ENCODE data around the gene HHAT.

The HHAT gene

DNA sequence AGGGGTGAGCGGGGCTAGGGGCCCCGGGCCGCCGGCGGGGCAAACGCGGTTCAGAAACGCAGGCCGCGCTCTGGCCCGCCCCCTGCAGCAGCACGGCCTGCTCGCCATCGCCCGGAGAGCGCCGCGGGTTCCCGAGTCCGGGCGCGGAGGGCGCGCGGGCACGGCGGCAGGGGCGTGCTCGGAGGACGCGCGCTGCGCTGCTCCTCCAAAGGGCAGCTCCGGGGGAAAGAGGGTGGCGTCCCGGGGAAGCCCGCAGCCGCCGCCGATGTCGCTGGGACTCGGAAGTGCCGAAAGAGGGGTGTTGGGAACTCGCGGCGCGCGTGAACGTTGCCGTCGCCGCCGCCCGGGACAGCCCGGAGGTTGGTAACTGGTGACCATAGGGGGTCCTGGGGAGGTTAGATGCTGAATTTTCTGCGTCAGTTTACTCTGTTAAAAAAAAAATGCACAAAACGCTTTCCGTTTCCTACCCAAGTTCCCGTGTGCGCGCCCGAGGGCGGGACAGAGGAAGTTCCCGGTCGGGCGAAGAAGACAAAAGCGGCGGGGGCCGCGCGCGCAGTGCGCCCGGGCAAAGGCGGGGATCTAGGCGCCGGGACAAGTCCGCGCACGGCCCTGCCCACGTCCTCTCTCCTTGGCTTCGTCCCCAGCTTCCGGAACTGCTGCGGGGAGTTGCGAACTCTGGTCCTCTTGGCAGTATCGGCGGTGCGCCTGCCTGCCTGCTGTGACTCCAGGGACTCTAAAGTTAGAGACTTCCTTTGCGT lies at the start of gene HHAT:
HHAT (plus strand) TSS at position 157 of the 758 bp plus-strand sequence. CDS start 20,074 bp downstream, outside the sequence.
- peak; percentile 39 to 78 for DNase-seq

- no peak for DNase-seq
Measured at GRCh38 chr1:210280221-210280620, 48.5 kb upstream of the HHAT start.

GRCh38 chr1:210288116-210288515 lies 40.6 kb upstream of the HHAT start:
- no peak for DNase-seq

DNA sequence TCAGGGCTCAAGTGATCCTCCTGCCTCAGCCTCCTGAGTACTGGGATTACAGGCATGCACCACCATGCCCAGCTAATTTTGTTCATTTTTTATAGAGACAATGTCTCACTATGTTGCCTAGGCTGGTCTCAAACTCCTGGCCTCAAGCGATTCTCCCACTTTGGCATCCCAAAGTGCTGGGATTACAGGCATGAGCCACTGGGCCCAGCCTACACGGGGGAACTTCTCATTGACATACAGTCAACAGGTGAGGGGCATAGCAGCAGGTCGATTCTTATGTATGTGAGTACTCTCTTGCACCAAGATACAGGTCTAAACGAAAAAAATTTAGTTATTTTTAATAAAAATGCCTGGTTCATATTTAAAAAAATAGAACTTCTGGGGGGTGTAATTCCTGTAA lies 39.5 kb upstream of the HHAT start:
- DNase-seq = no peak

DNA sequence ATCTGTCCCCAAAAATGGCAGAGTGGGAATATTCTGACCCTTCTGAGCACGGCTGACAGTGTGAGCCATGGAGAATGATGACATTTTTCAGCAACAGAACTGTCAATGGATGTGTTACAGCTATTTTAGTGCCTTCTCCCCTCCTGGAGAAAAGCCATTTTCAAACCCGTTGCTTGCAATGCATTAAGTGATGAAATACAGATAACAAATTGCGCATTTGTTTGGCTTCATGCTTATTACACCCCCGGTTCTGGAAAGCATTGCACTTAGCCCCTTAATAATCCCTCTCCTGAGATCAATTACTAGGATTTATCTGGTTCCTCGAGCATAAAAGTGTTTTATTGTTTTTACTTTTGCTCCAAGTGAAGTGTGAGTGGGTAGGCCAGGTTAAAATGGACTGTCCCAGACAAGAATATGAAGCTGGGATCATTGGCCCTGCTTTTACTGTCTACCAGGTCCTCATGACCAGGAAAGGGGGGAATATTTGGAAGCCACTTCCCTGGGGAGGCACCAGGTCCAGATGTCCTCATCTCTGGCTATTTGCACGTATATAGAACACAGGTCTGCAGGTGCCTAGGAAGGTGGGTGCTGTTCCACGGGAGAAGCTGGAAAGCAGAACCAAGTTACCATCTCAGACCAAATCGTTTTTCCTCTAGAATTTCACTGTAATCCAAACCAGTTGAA lies 37.5 kb upstream of the HHAT start:
- DNase-seq = no peak

DNA sequence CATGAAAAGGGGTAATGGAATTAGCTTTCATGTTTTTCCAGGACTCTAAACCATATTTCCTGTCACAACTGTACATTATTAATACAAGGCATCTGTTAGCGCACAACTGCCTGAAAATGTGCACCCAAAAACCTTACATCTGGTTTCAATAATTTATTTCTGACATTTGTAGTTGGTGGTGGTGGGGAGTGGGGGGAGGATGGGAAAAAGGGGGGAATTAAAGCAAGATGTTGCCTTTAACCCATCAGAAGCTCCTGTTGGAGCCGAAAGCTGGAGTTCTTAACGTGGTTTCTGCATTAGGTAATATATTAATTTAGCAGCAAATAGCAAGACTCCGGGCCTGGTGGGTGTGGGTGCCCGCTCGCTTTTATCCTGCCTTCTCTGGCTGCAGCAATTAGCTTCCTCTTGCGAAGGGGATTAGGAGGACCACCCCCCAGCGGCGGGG lies 36.9 kb upstream of the HHAT start:
- no peak for DNase-seq

GRCh38 chr1:210292231-210292871 lies 36.4 kb upstream of the HHAT start:
- DNase-seq = no peak

DNA sequence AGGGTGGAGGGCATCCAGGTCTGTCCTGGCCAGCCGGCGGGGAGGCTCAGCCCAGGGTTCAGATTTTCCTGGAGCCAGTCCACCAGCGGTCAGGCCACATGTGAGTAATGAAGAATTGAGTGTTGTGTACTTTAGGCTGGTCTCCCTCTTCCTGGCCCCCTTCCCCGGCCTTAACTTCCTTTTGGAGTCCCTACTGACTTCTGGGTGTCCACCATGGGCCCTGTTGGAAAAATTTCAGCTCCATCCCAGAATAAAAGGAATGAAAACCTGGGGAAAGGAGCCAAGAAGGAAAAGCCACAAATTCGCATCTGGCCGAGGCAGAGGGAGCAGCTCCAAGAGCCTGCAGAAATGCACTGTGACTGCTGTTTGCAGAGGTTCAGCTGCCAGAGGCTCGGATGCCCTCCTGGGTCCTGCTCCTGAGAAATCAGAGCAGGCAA lies 35.5 kb upstream of the HHAT start:
- DNase-seq = no peak

DNA sequence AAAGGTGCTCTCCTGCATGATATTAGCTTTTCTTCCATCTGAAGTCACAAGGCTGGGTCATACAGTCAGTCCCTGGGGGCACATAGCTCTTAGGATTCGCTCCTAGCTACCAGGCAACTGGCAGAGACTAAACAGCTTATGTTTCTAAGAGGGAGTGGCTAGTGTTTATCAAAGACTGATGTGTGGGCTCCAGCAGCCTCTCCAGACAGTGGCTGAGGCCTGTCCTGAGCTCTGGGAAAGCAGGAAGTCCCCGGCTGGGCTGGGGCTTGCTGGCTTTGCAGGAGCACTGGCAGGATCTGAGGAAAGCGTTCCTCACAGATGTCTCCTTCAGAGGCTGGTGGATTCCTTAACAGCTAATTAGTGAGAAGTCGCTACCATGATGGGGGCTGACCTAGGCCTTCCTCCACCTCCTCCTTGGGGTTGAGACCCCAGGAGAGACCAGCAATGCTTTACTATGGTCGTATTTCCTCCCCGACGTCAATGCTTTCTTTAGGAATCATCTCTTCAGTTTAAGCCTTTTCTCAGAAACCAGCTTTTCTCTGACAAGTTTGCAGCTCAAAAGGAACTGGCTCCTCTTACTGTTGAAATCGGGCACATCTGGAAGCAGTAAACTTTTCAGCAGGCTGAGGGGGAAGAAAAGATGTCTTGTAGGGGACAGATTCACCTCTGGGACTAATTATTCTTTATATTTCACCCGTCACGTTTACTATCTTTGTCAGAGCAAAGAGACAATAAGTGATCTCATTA lies 33.5 kb upstream of the HHAT start:
- no peak for DNase-seq

DNA sequence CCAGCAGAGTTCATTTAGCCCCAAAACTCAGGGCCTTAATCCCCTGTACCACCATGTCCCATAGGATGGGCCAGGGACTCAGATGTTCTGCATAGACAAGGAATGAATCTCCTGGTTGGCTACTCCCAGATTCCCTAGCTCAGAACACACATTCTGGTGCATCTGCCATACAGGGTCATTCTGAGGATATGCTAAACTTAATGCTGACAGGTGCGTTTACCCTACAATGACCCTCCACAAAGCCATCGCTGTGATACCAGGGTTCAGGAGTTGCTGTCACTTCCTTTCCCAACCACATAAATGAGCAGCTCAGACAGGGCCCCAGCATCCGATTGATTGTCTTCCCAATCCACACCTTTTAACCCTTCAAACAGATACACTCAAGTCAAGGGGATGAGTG lies 32.0 kb upstream of the HHAT start:
- DNase-seq = no peak

- no peak for DNase-seq
Measured at GRCh38 chr1:210298296-210298695, 30.4 kb upstream of the HHAT start.

DNA sequence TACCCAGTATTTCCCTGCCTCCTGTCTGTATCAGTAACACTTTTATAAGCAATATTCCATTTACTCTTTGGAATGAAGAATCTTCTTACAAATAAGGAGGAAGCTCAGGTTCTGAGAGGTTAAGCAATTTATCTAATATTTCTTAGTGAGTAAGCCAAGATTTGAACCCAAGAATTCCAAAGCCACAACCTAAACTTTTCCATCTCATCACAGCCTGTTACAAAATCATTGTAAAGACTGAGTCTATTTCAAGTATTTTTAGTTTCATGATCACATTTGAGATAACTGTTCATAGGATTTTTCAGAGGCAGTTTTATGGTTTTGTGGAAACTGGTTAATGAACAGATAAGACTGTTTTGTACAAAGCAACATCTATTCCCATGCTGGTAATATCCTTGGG lies 29.8 kb upstream of the HHAT start:
- DNase-seq = no peak

DNA sequence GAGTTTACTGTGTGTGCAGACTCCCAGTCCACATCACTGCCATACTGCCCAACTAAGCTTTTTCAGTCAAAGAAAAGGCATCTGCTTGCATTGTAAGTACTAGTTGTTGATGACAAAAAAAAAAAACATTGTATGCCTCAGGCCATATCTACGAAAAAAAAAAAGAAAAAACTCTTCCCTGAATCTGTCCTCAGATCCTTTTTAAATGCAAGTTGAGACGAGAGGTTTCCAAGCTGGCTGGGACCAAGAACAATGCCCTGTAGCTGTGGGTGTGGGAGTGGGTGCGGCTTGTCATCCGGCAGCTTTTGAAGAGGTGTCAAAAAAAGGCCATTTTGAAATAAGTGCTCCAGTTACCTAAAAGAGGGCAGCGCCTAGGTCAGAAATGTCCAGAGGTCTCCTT lies 29.2 kb upstream of the HHAT start:
- DNase-seq = no peak

GRCh38 chr1:210300923-210301614 lies 27.6 kb upstream of the HHAT start:
- DNase-seq = no peak

GRCh38 chr1:210301615-210302000 lies 27.1 kb upstream of the HHAT start:
- no peak for DNase-seq

- DNase-seq = no peak
Measured at GRCh38 chr1:210302501-210302900, 26.2 kb upstream of the HHAT start.

- DNase-seq = no peak
Measured at GRCh38 chr1:210303391-210303790, 25.3 kb upstream of the HHAT start.

DNA sequence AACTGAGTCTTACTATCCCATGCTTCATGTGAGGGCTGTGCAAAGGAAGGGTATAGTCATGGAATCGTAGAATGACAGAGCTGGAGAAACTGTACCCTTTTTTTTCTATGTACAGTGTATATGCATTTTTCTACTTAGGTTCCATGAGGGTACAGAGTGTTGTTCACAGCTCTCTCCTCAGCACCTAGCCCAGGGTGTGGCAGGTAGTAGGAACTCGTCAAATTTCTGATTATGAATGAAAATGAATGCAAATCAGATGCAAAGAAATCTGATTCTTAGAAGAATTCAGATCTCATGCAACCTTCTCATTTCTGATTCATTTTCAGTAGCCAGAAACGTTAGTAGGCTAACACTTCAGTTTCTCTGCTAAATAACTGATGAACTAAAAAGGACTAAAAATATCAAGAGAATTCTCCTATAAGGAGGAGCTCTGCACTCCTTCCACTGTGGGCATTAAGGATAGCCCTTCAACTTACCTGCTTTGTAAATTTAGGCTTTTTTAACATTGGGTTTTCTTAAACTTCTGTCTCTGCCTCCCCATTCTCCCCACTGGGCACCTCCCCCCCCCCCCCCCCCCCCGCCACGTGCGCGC lies 18.0 kb upstream of the HHAT start:
- DNase-seq = no peak

DNA sequence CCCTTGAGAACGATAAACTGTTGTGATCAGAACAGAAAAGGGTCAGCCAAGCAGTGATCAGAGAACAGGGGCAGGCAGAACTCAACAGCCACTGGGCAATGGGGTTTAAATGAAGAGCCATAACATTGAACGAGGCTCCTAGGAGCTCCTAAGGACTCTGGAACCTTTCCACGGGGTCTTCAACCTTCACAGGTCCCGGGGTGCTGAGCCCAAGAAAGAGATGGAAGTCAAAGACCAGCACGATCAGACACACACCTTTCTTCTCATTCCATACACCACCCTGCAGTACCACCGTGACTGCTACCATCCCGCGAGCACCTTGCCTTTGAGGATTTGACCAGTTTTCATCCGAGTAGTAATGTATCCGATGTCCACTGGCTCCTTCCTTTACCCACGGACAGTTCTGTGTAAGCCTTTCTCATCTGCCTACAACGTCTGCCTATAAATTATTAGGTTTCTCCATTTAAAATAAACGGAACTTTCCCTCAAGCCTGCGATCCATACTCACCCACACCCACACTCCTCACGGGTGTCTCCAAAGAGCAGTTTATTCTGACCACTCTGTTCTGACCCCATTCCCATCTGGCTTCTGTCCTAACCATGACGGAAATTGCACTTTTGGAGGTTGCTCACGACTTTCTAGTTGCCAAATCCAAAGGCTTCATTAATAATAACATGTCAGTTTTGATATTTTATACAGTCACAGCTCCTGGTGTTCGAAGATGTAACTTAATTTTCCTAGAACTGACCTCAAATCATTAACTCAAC lies 16.8 kb upstream of the HHAT start:
- DNase-seq = no peak

DNA sequence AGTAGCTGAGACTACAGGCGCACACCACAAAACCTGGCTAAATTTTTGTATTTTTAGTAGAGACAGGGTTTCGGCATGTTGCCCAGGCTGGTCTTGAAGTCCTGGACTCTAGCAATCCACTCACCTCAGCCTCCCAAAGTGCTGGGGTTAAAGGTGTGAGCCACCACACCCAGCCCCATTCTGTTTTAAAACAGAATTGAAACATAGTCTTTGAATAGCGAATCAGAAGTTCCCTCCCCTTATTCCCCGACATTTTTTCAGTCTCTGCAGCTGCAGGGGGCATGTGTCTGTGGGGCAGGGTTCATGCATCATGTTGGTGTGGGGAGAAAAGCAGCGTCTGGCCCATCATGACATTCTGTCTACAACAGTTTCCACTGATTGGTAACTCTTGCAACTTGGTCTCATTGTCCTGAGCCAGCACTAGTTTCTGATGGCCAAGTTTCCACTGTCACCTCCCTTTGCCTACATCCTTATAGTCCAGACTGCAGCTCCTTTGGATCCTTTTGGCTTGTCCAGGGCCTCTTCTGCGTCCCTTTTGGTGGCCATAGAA lies 15.6 kb upstream of the HHAT start:
- DNase-seq = no peak

- no peak for DNase-seq
Measured at GRCh38 chr1:210313921-210314320, 14.8 kb upstream of the HHAT start.

Measured in bone marrow (tissue), 2 donors.